ENCODE data around the gene TIAM1.

The TIAM1 gene

GRCh38 chr21:31099122-31099521 is 244.9 kb downstream of the TIAM1 start:
- H3K4me3 ChIP-seq (ENCODE audit: low read depth, low read length) = no peak overlapping the region

GRCh38 chr21:31098576-31099005 is 245.5 kb downstream of the TIAM1 start:
- H3K4me3 ChIP-seq (ENCODE audit: low read depth, low read length) = no peak overlapping the region

- no peak overlapping the region for H3K4me3 ChIP-seq (ENCODE audit: low read depth, low read length)
These were observed 251.0 kb downstream of the TIAM1 start for GRCh38 chr21:31092832-31093625.

GRCh38 chr21:31090376-31090775 is 253.7 kb downstream of the TIAM1 start:
- H3K4me3 ChIP-seq (ENCODE audit: low read depth, low read length) = no peak overlapping the region

GRCh38 chr21:31088474-31088751 is 255.6 kb downstream of the TIAM1 start:
- no peak overlapping the region for H3K4me3 ChIP-seq (ENCODE audit: low read depth, low read length)

DNA sequence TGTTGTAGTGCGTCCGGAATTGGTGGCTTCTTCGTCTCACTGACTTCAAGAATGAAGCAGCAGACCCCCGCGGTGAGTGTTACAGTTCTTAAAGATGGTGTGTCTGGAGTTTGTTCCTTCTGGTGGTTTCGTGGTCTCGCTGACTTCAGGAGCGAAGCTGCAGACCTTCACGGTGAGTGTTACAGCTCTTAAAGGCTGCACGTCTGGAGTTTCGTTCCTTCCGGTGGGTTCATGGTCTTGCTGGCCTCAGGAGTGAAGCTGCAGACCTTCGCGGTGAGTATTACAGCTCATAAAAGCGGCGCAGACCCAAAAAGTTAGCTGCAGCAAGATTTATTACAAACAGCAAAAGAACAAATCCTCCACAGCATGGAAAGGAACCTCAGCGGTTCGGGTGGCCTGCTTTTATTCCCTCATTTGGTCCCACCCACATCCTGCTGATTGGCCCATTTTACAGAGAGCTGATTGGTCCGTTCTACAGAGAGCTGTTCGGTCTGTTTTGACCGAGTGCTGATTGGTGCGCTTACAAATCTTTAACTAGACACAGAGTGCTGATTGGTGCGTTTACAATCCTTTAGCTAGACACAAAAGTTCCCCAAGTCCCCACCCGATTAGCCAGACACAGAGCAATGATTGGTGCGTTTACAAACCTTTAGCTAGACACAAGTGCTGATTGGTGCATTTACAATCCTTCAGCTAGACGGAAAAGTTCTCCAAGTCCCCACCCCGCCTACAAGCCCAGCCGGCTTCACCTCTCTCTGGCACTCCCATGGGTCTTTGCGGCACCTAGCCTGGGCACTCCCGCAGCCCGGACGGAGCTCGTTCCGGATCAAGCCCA is 256.2 kb downstream of the TIAM1 start:
- no peak overlapping the region for H3K4me3 ChIP-seq (ENCODE audit: low read depth, low read length)

DNA sequence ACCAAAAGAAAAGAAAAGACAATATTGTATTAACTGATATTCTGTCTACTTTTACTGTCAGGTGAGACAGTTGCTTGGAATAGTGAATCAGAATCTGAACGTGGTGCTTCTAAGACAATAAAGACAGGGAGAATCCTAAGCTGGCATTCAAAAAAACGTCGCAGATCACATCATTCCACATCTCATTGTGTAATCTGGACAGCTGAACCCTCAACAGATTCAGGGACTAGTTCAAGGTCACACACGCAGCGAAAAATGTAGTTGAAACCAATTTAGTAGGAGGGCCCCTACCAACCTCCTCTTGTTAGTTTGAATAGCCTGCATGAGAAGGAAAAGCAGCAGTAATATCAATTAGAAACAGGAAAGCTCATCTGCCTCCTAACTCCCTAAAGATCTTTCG is 259.4 kb downstream of the TIAM1 start:
- H3K4me3 ChIP-seq (ENCODE audit: low read depth, low read length) = no peak overlapping the region

DNA sequence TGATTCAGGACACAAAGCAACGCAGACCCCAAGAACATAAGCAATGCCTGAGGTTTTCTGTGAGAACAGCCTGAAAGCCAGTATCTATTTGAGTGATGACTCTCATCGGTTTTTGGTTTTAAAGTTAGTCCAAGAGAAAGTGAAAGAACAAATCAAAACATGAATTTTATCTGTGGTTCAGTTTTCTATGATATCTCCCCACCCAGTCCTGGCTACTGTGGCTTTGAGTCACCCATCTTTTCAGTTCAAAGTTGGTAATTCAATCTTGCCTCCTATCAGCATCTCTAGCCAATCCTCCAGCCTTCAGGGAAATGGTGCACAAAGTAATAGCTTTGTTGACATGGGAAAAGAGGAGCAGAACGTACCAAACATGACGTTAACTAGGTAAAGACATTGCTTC is 265.3 kb downstream of the TIAM1 start:
- no peak overlapping the region for H3K4me3 ChIP-seq (ENCODE audit: low read depth, low read length)

DNA sequence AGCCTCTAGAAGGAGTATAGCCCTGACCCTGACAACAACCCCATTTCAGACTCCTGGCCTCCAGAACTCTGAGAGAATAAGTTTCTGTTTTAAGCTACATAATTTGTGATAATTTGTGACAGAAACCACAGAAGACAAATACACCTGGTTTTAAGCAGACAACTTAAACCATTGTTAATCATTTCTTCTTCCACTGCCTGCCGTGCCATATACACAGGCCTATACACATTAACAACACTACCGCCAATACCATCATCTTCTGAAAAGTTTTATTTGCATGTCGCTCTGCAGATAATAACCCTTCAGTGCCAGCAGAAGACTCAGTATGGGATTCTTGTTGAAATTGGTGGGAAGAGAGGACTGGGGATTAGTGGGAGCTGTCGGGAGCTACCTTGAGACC is 265.8 kb downstream of the TIAM1 start:
- no peak overlapping the region for H3K4me3 ChIP-seq (ENCODE audit: low read depth, low read length)

GRCh38 chr21:31075848-31076247 is 268.2 kb downstream of the TIAM1 start:
- H3K4me3 ChIP-seq (ENCODE audit: low read depth, low read length) = no peak overlapping the region

- no peak overlapping the region for H3K4me3 ChIP-seq (ENCODE audit: low read depth, low read length)
These were observed 271.5 kb downstream of the TIAM1 start for GRCh38 chr21:31072533-31072932.

All from iPS-11a (cell line).